Measurements from ENCODE around the gene IFI6.
"Not testable (repeated sequence)": the region's sequence is repeated elsewhere in the genome, so short reads cannot be mapped to it uniquely, and the experiment has no call there.

Gene IFI6

DNA sequence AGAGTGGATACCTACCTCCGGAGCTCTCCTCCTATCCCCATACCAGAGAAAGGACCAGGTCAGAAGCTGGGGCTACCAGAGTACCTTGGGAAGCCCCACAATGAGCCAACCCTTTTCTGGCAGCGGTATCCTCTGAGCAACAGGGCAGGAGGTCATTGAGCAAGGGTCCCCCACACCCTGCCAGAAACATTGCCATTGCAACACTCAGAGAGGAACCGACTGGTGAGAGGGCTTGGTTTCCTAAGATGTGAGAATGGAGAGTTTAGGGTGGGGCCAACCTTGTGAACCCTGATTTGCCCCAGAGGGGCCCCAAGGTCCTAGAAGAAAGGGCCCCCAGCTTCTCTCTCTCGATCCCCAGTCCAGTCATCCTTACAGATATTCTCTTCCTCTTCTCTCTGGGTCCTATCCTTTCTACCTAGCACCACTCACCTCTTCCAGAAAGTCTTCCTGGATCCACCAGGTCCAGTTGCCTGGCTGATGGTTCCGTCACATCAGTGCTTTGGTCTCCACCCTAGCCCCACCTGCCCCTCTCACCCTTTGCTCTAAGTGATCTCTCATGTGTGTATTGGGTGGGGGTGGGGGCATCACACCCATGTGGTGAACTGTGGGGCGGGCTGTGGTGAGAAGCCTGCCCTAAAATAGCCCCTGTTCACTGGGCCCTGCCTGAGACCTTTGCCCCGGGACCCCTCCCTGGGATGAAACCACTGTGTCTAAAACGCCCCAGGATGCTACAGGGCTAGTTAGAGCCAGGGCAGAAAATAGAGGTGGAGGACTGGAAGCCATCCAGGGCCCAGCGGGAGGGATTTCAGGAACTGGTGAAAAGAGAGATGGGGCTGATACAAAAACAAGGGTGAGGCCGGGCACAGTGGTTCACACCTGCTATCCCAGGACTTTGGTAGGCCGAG, 45.7 kb downstream of the IFI6 start:
- no peak for DNase-seq

DNA sequence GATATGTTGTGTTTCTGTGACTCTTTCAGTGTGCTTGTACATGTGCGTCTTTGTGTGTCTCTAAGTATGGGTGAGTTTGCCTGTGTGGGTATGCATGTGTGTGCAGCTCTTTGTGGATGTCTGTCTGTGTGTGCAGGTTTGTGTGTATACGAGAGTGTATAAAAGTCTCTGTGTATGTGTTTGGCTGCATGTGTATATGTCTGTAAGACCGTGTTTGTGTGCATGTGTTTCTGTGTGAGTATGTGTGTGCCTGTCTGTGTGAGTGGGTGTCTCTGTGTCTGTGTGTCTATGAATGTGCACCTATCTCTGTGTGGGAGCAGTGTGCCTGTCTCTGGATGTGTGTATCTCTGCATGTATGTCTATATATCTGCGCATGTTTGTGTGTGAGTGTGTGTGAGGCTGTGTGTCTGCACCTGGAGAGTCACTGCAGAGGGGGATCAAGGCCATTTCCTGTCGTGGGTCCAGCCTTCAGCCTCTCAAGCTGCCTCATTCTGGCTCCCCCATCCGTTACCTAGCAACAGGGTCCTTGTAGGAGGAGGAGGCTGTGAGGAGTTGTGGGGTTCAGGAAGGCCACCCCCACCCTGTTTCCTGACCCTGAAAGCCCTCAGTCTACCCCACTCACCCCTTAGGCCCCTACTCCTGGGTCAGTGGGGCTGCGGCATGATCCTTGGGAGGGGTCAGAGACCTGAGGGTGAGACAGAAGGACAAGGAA, 47.4 kb downstream of the IFI6 start:
- no peak for DNase-seq

DNA sequence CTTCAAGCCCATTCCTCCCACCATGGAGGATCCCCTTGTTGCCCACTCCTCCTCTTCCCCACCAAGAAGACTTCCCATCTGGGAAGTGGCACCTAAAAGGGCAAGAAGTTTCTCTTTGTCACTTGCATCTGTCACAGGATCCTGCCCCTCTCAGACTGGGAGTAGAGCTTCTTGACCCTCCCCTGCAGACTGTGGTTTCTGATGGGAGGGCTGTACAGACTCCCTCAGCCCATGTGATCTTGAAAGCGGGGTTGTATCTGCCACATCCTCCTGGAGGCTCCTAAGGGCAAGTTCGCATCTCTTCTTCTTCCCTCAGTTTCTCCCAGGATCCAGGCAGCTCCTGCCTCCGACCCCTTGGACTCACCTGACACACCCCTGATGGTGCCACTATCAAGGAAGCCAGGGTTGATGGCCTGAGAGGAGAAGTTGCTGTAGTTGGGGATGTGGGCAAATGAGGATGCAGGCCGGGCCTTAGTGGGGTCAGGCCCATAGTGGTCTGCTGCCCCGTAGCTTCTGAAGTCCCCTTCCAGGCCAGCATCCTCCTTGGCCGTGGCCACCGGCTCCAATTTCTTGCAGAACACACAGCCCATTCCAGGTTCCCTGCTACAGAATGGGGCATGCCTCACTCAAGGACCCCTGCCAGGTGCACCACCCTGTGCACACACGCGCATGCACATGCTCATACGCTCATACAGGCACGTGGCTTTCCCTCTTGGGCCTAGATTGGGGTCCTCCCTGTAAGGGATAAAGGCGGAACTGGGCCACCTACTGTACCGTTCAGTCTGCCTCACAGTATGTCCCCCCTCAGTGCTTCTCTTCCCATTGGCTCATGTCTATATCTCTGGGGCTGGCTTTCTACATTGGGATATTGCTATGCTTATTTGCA, 48.4 kb downstream of the IFI6 start:
- no peak for DNase-seq

DNA sequence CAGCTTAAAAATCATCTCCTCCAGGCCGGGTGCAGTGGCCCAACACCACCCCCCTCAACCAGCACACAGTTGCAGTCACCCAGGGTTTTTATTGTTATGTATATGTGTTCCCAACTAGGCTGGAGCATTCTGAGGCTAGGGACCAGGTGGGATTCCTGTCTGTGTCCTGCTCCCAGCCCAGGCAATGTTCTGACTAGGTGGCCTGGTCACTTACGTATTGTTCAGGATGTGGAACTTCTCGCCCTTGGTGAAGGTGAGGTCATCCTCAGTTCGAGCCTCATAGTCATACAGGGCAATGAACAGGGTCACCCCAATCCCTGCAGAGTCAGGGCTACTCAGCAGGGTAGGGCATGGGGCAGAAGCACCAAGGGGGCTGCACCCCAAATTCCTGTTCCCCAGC, 49.2 kb downstream of the IFI6 start:
- DNase-seq: no peak

DNA sequence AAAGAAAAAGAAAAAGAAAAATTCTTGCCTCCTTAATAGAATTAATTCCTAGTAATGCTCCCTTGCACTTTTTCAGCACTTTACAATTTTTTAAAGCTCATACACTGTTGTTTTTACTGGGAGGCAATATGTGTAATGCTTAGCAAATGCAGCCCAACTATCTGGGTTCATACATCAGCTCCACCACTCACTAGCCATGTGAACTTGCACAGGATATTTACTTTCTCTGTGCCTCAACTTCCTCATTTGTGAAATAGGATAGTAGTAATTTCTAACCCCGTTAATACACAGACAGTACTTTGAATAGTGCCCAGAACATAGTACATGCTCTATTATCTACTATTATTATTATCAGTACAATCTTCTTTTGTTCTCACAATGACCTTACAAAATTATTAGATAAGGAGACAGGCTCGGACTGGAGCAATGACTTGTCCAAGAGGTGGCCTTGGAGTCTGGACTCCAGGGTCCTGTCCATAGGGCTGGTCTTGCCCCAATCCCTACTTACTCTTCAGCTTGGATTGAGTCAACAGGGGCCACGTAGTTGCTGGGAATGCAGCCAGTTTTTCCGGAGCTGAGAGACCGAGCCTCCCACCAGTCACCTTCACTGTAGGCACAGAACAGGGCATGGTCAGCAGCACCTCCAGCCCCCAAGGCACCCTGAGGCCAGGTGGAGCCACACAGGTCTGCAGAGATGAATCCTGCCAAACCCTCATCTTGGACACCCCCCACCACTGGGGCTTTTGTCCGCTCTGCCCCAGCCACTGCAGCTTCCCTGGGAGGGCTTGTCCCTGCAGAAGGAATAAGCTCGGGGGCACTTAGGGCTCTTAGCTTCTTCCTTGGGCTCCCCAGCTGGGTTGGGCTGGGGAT, 50.7 kb downstream of the IFI6 start:
- DNase-seq: no peak

DNA sequence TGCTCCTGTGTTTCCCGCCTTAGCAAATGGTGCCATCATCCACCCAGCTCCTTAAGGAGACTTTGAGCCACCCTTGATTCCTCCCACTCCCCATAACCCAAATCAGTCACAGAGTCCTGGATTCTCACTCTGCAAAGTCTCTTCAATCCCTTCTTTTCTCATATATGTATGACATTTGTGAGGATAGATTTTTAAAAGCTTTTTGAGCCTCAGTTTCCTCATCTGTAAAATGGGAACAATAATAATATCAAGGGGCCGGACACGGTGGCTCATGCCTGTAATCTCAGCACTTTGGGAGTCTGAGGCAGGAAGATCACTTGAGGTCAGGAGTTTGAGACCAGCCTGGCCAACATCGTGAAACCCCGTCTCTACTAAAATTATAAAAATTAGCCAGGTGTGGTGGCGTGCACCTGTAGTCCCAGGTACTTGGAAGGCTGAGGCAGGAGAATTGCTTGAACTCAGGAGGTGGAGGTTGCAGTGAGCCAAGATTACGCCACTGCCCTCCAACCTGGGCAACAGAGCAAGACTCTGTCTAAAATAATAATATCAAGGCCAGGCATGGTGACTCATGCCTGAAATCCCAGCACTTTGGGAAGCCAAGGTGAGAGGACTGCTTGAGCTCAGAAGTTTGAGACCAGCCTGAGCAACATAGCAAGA, 52.1 kb downstream of the IFI6 start:
- DNase-seq: not testable (repeated sequence)

DNA sequence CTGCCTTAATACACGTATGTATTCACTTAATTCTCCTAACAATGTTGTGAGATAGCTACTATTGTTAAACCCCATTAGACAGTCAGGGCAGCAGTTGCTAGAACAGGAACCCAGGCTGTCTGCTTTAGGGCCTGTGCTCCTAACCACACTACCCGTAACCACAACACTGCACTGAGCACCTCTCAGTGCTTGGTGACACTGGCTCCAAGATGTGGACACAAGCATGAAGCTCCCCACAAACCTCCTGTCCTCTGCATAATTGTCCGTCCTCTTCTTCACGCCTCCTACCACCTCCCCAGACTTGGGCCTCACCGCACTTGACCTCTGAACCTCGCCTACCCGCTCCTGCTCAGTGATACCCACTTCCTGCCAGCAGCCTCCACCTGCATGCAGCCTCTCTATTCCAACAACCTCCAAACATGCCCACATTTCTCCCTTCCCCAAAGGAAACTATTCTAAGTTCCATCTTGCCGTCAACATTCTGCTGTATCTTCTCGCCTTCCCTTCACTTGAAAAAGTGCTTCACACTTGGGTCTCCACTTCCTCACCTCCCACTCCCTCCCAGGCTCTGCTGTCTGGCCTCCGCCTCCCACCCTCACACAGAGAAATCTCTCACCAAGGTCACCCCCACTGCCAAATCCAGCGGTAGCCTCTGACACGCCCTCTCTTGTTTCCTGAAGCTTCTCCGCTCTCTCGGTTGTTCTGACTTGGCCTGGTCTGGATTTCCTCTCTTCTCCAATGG, 53.5 kb downstream of the IFI6 start:
- DNase-seq: no peak

DNA sequence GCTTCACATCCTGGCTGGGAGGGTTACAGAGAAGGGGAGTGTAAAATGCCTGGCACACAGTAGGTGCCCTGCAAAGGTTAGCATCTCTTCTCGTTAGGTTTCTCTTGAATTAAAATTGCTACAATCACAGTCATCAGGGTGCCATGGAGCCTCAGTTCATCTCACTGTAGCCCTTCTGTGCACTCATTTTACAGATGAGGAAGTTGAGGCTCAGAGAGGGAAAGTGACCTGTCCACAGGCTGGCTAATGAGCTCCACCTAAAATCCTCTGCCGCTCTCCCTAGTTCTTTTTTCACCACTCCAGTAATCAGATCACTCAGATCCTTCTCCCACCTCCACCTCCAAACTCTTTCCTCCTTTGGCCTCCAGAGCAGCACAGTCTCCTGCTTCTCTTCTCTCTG, 54.6 kb downstream of the IFI6 start:
- no peak for DNase-seq

DNA sequence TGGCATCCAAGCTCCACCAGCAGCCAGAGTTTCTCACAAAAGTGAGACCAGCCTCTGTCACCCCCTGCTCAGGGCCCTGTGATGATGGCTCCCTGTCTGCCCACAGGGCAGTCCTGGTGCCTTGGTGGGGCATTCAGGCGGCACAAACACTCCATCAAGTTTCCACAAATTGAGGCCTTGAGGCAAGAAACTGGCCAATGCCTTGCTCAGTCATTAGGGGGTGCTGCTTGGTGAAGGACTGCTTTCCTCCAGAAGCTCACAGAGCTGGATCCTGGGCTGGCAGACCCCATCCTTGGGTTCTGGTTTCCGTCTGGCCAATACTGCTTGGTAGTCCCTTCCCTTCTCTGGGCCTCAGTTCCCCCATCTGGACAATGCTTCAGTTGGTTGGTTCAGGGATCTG, 55.6 kb downstream of the IFI6 start:
- DNase-seq: no peak
